SK-N-SH treated with all-trans-retinoic acid at 6 μM for 48 hours (cell line): ENCODE measurements around the gene TSPAN18.

Experiments used
- ATAC-seq: fragments of 200-7000 bp; cut with Tn5 transposase; 3 replicates; pipeline ENCODE4 v1.9.1; 2020; ENCODE audit warnings: mild to moderate bottlenecking, moderate library complexity
- BACH2 ChIP-seq: fragments of 250-450 bp; sonication (Bioruptor Pico); IDR thresholded peaks from 2 replicates; pipeline ENCODE4 v1.9.0; 2021; ENCODE audit warnings: mild to moderate bottlenecking, borderline replicate concordance
- CSDC2 ChIP-seq: fragments of 250-450 bp; sonication (Bioruptor Pico); IDR thresholded peaks from 2 replicates; pipeline ENCODE4 v1.5.0; 2020; ENCODE audit warnings: mild to moderate bottlenecking, moderate library complexity
- ESRRG ChIP-seq: fragments of 250-450 bp; sonication (Bioruptor Pico); IDR thresholded peaks from 2 replicates; pipeline ENCODE4 v1.6.1; 2021; ENCODE audit warnings: mild to moderate bottlenecking
- GLIS3 ChIP-seq: fragments of 250-450 bp; sonication (Bioruptor Pico); IDR thresholded peaks from 2 replicates; pipeline ENCODE4 v1.5.0; 2020; ENCODE audit warnings: mild to moderate bottlenecking, moderate library complexity
- ISL1 ChIP-seq: fragments of 250-450 bp; sonication (Bioruptor Pico); IDR thresholded peaks from 2 replicates; pipeline ENCODE4 v2.1.2; 2022; ENCODE audit warnings: mild to moderate bottlenecking, moderate library complexity
- OSR1 ChIP-seq: fragments of 250-450 bp; sonication (Bioruptor Pico); IDR thresholded peaks from 2 replicates; pipeline ENCODE4 v1.8.0; 2022; ENCODE audit warnings: moderate library complexity, mild to moderate bottlenecking, inconsistent platforms
- PPARA ChIP-seq: fragments of 250-450 bp; sonication (Bioruptor Pico); IDR thresholded peaks from 2 replicates; pipeline ENCODE4 v1.5.0; 2020; ENCODE audit warnings: mild to moderate bottlenecking, borderline replicate concordance
- RARB ChIP-seq: fragments of 250-450 bp; sonication (Bioruptor Pico); IDR thresholded peaks from 2 replicates; pipeline ENCODE4 v1.8.0; 2021; ENCODE audit warnings: mild to moderate bottlenecking, moderate library complexity
- SNAI2 ChIP-seq: fragments of 250-450 bp; sonication (Bioruptor Pico); IDR thresholded peaks from 2 replicates; pipeline ENCODE4 v1.5.0; 2020; ENCODE audit warnings: mild to moderate bottlenecking, moderate library complexity
- TCF4 ChIP-seq: fragments of 250-450 bp; sonication (Bioruptor Pico); IDR thresholded peaks from 2 replicates; pipeline ENCODE4 v1.8.0; 2021; ENCODE audit warnings: mild to moderate bottlenecking, moderate library complexity, borderline replicate concordance
- TOX ChIP-seq: fragments of 250-450 bp; sonication (Bioruptor Pico); IDR thresholded peaks from 2 replicates; pipeline ENCODE4 v1.8.0; 2021; ENCODE audit warnings: mild to moderate bottlenecking, moderate library complexity, borderline replicate concordance
- ZC3H10 ChIP-seq: fragments of 250-450 bp; sonication (Bioruptor Pico); IDR thresholded peaks from 2 replicates; pipeline ENCODE4 v1.5.1; 2021; ENCODE audit warnings: mild to moderate bottlenecking, moderate library complexity
- ZFP3 ChIP-seq: fragments of 250-450 bp; sonication (Bioruptor Pico); IDR thresholded peaks from 2 replicates; pipeline ENCODE4 v1.5.0; 2020; ENCODE audit warnings: mild to moderate bottlenecking, moderate library complexity
- ZNF565 ChIP-seq: fragments of 450-650 bp; formaldehyde crosslinking; conservative IDR thresholded peaks from 2 replicates; pipeline ENCODE4 v1.5.0; 2020; ENCODE audit warnings: low read depth, mild to moderate bottlenecking, moderate library complexity
- ZNF70 ChIP-seq: fragments of 450-650 bp; formaldehyde crosslinking; IDR thresholded peaks from 2 replicates; pipeline ENCODE4 v1.5.0; 2020; ENCODE audit warnings: mild to moderate bottlenecking, moderate library complexity
- ZNF8 ChIP-seq: fragments of 450-650 bp; formaldehyde crosslinking; IDR thresholded peaks from 2 replicates; pipeline ENCODE4 v1.5.0; 2020; ENCODE audit warnings: mild to moderate bottlenecking, moderate library complexity
- TF ChIP-seq, protein P1 (sequence below): fragments of 250-450 bp; sonication (Bioruptor Pico); IDR thresholded peaks from 2 replicates; pipeline ENCODE4 v1.5.1; 2020; ENCODE audit warnings: low read depth, mild to moderate bottlenecking, moderate library complexity
- TF ChIP-seq, protein P2 (sequence below): fragments of 250-450 bp; sonication (Bioruptor Pico); IDR thresholded peaks from 2 replicates; pipeline ENCODE4 v1.8.0; 2020; ENCODE audit warnings: mild to moderate bottlenecking, moderate library complexity, borderline replicate concordance
- TF ChIP-seq, protein P3 (sequence below): fragments of 250-450 bp; sonication (Bioruptor Pico); IDR thresholded peaks from 2 replicates; pipeline ENCODE4 v1.5.0; 2020; ENCODE audit warnings: mild to moderate bottlenecking, moderate library complexity
- TF ChIP-seq, protein P4 (sequence below): fragments of 250-450 bp; sonication (Bioruptor Pico); IDR thresholded peaks from 2 replicates; pipeline ENCODE4 v1.8.0; 2021; ENCODE audit warnings: low read depth, mild to moderate bottlenecking, moderate library complexity, borderline replicate concordance
- TF ChIP-seq, protein P5 (sequence below): fragments of 250-450 bp; sonication (Bioruptor Pico); IDR thresholded peaks from 2 replicates; pipeline ENCODE4 v1.5.1; 2021; ENCODE audit warnings: mild to moderate bottlenecking, moderate library complexity

The TSPAN18 gene

DNA sequence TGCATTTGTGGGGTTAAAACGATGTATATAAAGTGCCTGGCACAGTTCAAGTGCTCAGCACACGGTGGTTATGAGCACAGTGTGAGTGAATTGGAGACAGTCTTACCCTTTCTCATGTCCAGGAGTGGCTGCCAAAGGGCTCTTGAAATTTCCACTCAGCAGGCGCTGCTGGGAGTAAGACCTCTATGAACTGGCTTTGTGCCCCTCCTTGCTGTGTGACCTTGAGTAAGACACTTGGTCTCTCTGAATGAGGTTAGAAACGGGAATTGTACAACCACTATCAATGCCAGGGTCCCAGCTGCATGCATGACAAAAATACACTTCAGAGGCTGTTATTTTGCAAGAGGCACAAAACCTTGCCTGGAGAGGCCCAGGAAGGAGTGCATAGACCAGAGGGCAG is 86.6 kb downstream of the TSPAN18 start:
- ATAC-seq = no peak
- TF ChIP-seq, protein P1, sequence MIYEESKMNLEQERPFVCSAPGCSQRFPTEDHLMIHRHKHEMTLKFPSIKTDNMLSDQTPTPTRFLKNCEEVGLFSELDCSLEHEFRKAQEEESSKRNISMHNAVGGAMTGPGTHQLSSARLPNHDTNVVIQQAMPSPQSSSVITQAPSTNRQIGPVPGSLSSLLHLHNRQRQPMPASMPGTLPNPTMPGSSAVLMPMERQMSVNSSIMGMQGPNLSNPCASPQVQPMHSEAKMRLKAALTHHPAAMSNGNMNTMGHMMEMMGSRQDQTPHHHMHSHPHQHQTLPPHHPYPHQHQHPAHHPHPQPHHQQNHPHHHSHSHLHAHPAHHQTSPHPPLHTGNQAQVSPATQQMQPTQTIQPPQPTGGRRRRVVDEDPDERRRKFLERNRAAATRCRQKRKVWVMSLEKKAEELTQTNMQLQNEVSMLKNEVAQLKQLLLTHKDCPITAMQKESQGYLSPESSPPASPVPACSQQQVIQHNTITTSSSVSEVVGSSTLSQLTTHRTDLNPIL (CRISPR knock-in tag) = no peak
- TF ChIP-seq ZNF565 (CRISPR knock-in tag) = no peak
- TF ChIP-seq, protein P2, sequence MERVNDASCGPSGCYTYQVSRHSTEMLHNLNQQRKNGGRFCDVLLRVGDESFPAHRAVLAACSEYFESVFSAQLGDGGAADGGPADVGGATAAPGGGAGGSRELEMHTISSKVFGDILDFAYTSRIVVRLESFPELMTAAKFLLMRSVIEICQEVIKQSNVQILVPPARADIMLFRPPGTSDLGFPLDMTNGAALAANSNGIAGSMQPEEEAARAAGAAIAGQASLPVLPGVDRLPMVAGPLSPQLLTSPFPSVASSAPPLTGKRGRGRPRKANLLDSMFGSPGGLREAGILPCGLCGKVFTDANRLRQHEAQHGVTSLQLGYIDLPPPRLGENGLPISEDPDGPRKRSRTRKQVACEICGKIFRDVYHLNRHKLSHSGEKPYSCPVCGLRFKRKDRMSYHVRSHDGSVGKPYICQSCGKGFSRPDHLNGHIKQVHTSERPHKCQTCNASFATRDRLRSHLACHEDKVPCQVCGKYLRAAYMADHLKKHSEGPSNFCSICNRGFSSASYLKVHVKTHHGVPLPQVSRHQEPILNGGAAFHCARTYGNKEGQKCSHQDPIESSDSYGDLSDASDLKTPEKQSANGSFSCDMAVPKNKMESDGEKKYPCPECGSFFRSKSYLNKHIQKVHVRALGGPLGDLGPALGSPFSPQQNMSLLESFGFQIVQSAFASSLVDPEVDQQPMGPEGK (CRISPR knock-in tag) = no peak
- TF ChIP-seq, protein P3, sequence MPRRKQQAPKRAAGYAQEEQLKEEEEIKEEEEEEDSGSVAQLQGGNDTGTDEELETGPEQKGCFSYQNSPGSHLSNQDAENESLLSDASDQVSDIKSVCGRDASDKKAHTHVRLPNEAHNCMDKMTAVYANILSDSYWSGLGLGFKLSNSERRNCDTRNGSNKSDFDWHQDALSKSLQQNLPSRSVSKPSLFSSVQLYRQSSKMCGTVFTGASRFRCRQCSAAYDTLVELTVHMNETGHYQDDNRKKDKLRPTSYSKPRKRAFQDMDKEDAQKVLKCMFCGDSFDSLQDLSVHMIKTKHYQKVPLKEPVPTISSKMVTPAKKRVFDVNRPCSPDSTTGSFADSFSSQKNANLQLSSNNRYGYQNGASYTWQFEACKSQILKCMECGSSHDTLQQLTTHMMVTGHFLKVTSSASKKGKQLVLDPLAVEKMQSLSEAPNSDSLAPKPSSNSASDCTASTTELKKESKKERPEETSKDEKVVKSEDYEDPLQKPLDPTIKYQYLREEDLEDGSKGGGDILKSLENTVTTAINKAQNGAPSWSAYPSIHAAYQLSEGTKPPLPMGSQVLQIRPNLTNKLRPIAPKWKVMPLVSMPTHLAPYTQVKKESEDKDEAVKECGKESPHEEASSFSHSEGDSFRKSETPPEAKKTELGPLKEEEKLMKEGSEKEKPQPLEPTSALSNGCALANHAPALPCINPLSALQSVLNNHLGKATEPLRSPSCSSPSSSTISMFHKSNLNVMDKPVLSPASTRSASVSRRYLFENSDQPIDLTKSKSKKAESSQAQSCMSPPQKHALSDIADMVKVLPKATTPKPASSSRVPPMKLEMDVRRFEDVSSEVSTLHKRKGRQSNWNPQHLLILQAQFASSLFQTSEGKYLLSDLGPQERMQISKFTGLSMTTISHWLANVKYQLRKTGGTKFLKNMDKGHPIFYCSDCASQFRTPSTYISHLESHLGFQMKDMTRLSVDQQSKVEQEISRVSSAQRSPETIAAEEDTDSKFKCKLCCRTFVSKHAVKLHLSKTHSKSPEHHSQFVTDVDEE = no peak
- TF ChIP-seq, protein P4, sequence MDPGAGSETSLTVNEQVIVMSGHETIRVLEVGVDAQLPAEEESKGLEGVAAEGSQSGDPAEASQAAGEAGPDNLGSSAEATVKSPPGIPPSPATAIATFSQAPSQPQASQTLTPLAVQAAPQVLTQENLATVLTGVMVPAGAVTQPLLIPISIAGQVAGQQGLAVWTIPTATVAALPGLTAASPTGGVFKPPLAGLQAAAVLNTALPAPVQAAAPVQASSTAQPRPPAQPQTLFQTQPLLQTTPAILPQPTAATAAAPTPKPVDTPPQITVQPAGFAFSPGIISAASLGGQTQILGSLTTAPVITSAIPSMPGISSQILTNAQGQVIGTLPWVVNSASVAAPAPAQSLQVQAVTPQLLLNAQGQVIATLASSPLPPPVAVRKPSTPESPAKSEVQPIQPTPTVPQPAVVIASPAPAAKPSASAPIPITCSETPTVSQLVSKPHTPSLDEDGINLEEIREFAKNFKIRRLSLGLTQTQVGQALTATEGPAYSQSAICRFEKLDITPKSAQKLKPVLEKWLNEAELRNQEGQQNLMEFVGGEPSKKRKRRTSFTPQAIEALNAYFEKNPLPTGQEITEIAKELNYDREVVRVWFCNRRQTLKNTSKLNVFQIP (CRISPR knock-in tag) = no peak
- TF ChIP-seq, protein P5, sequence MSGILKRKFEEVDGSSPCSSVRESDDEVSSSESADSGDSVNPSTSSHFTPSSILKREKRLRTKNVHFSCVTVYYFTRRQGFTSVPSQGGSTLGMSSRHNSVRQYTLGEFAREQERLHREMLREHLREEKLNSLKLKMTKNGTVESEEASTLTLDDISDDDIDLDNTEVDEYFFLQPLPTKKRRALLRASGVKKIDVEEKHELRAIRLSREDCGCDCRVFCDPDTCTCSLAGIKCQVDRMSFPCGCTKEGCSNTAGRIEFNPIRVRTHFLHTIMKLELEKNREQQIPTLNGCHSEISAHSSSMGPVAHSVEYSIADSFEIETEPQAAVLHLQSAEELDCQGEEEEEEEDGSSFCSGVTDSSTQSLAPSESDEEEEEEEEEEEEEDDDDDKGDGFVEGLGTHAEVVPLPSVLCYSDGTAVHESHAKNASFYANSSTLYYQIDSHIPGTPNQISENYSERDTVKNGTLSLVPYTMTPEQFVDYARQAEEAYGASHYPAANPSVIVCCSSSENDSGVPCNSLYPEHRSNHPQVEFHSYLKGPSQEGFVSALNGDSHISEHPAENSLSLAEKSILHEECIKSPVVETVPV (CRISPR knock-in tag) = no peak
- no peak for TF ChIP-seq ZC3H10 (CRISPR knock-in tag)
- TF ChIP-seq ZFP3 (CRISPR knock-in tag) = no peak
- no peak for TF ChIP-seq BACH2 (CRISPR knock-in tag)
- TF ChIP-seq GLIS3 (CRISPR knock-in tag) = no peak
- TF ChIP-seq CSDC2 = no peak
- TF ChIP-seq ZNF70 (CRISPR knock-in tag) = no peak
- TF ChIP-seq TCF4 (CRISPR knock-in tag) = no peak
- no peak for TF ChIP-seq PPARA (CRISPR knock-in tag)
- no peak for TF ChIP-seq TOX (CRISPR knock-in tag)

DNA sequence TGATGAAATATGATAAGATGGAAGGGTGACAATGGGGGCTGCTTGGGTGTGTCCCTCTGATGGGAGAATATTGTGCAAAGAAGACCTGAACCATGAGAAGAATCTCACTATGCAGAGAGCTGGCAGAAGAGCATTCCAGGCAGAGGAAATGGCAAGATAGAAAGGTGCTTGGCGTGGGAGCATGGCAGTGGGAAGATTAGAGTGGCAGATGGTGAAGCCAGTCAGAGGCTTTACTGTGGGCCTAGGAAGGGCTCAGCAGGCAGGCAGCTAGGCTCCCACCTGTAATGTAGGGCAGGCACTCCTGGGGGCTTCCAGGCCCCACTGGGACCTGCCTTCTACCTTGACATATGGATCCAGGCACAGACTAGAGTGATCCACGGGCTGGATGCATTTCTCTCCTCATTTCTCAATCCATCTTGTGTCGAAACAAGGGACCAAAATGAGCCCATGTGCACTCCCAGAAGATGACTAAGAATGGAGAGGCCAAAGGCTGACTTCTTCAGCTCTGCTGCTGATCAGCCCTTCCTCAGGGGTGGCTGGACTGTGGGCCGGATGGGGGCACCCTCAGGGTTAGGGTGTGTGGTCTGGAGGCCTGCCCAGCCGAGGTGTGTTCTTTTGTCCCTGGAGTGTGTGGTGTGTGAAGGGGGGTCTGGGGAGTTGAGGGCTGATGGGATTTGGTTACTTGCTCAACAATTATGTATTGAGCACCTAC is 88.3 kb downstream of the TSPAN18 start:
- TF ChIP-seq SNAI2 (no peak), ZC3H10 (CRISPR knock-in tag) (no peak), OSR1 (CRISPR knock-in tag) (no peak), ZNF565 (CRISPR knock-in tag) (no peak), GLIS3 (CRISPR knock-in tag) (no peak), ZNF8 (CRISPR knock-in tag) (no peak), BACH2 (CRISPR knock-in tag) (no peak), ESRRG (CRISPR knock-in tag) (no peak), ZFP3 (CRISPR knock-in tag) (no peak), ISL1 (no peak), PPARA (CRISPR knock-in tag) (no peak), RARB (no peak), CSDC2 (no peak), TCF4 (CRISPR knock-in tag) (no peak), TOX (CRISPR knock-in tag) (no peak)
- TF ChIP-seq, protein P5 (CRISPR knock-in tag) = no peak
- TF ChIP-seq, protein P2 (CRISPR knock-in tag) = no peak
- TF ChIP-seq, all 23 proteins: peak for 0
- ATAC-seq = no peak
